Esophagus squamous epithelium (tissue), 5 donors: Measurements from ENCODE around the gene ARNT2. TPM values are rescaled to one million over a fixed set of nuclear protein-coding genes. Genes with fewer than 3 reads are reported as not detected.

ENCODE experiments used
- DNase-seq: peaks from one replicate; lab custom pipeline; 2025; lab: John Stamatoyannopoulos, UW
- H3K27ac ChIP-seq, 4 donors: fragments of 200-600 bp; sonication (generic); one replicate each; pipeline ENCODE4 v1.5.1; 2016 to 2019; ENCODE audit warnings: mild to moderate bottlenecking in 1 of 4
- H3K27me3 ChIP-seq, 4 donors: fragments of 200-600 bp; sonication (generic); 1 replicate in 3 of 4; 2 replicates in 1 of 4; pipeline versions ENCODE4 v1.5.1 to v1.6.0; 2017 to 2021; ENCODE audit warnings: antibody characterized with exemption in 1 of 4
- H3K36me3 ChIP-seq, 3 donors: fragments of 200-600 bp; sonication (generic); one replicate each; pipeline ENCODE4 v1.5.1; 2016 to 2019
- H3K4me1 ChIP-seq, 3 donors: fragments of 200-600 bp; sonication (generic); one replicate each; pipeline ENCODE4 v1.5.1; 2017 to 2019
- H3K4me3 ChIP-seq, 4 donors: fragments of 200-600 bp; sonication (generic); 1 replicate in 3 of 4; 2 replicates in 1 of 4; pipeline ENCODE4 v1.5.1; 2016 to 2019; ENCODE audit warnings: mild to moderate bottlenecking in 2 of 4, moderate library complexity in 1 of 4
- H3K9me3 ChIP-seq, 3 donors: fragments of 200-600 bp; sonication (generic); one replicate each; pipeline ENCODE4 v1.5.1; 2016 to 2019
- CTCF ChIP-seq, 6 experiments: fragments of 450-650 bp in 4 of 6; fragments of 200-600 bp in 2 of 6; sonication (generic) in 2 of 6; IDR thresholded peaks; one replicate each; pipeline ENCODE4 v1.5.1; 2016 to 2019; ENCODE audit warnings: antibody characterized with exemption in 6 of 6, mild to moderate bottlenecking in 4 of 6, moderate library complexity in 4 of 6
- POLR2A ChIP-seq, 4 donors: fragments of 450-650 bp; IDR thresholded peaks; one replicate each; pipeline ENCODE4 v1.6.1; 2017; ENCODE audit warnings: antibody characterized with exemption in 4 of 4, mild to moderate bottlenecking in 4 of 4, moderate library complexity in 3 of 4
- WGBS, 2 donors: methylation state at CpG; one replicate each; pipeline ENCODE4 v1.1.5; 2018; 5-methylcytosine and 5-hydroxymethylcytosine counted together
- intact Hi-C: fragments of 100-400 bp; cut with DNase I; formaldehyde crosslinking; loops from one replicate; pipeline ENCODE4 v1.15.0; 2022
- total RNA-seq, 4 donors: library from RNA; depleted of rRNA; stranded (reverse); fragments of >200 nt; gene quantifications; one replicate each; pipeline ENCODE4 v1.1.0, GENCODE V29; 2016
- donor health status: DM: yes; HTN: yes; CAD: no.

ARNT2 gene
- total RNA-seq, 4 donors from 2014 or later, result 0.15 to 5.7 (median 1.7) TPM

GRCh38 chr15:80570553-80570952, 166.4 kb downstream of the ARNT2 start:
- WGBS, 2 donors, result 50 to 52% methylated on average over 4 to 6 of the region's 6 CpGs
- Histone ChIP-seq H3K36me3 (no peaks in the 10 kb centered on the region), H3K27ac (no peak overlapping the region), H3K4me3 (no peak overlapping the region), H3K4me1 (peaks cover 0 to 11% (median 0%) of the 10 kb centered on the region in 3 donors), H3K27me3 (no peaks in the 10 kb centered on the region), H3K9me3 (no peaks in the 10 kb centered on the region)
- TF ChIP-seq CTCF (IDR thresholded peaks at IDR 0.05) (peak in 1 of 6 experiments; percentile 7), POLR2A (IDR thresholded peaks at IDR 0.05) (no peak)
- no peak for DNase-seq
- intact Hi-C loops, result no loop called here

GRCh38 chr15:80572337-80572736, 168.2 kb downstream of the ARNT2 start:
- intact Hi-C loops, result no loop called here
- no peak for TF ChIP-seq CTCF (IDR thresholded peaks at IDR 0.05)
- TF ChIP-seq POLR2A (IDR thresholded peaks at IDR 0.05), result no peak
- 72 to 78% methylated on average over 3 of the region's 3 CpGs for WGBS, 2 donors
- no peaks in the 10 kb centered on the region for H3K36me3 ChIP-seq
- H3K27me3 ChIP-seq, result peaks cover 0 to 9% (median 0%) of the 10 kb centered on the region in 4 donors
- peaks cover 0 to 11% (median 0%) of the 10 kb centered on the region in 3 donors for H3K4me1 ChIP-seq
- DNase-seq, result no peak
- H3K27ac ChIP-seq, result no peak overlapping the region
- no peaks in the 10 kb centered on the region for H3K9me3 ChIP-seq
- H3K4me3 ChIP-seq, result no peak overlapping the region

- 55 to 82% methylated on average over 4 of the region's 4 CpGs for WGBS, 2 donors
- TF ChIP-seq CTCF (IDR thresholded peaks at IDR 0.05) (no peak), POLR2A (IDR thresholded peaks at IDR 0.05) (no peak)
- no peak for DNase-seq
- H3K4me1 ChIP-seq, result no peaks in the 10 kb centered on the region
- no peaks in the 10 kb centered on the region for H3K9me3 ChIP-seq
- H3K36me3 ChIP-seq, result no peaks in the 10 kb centered on the region
- intact Hi-C loops, result no loop called here
- peaks cover 0 to 14% (median 0%) of the 10 kb centered on the region in 4 donors for H3K27me3 ChIP-seq
- no peak overlapping the region for H3K4me3 ChIP-seq
- no peak overlapping the region for H3K27ac ChIP-seq
These were observed 169.4 kb downstream of the ARNT2 start for GRCh38 chr15:80573606-80574005.

GRCh38 chr15:80574590-80574989, 170.4 kb downstream of the ARNT2 start:
- H3K4me3 ChIP-seq, result no peak overlapping the region
- intact Hi-C loops, result no loop called here
- peaks cover 0 to 14% (median 0%) of the 10 kb centered on the region in 4 donors for H3K27me3 ChIP-seq
- no peak for TF ChIP-seq CTCF (IDR thresholded peaks at IDR 0.05)
- TF ChIP-seq POLR2A (IDR thresholded peaks at IDR 0.05), result no peak
- WGBS, 2 donors, result 72 to 82% methylated on average over 6 of the region's 6 CpGs
- no peak for DNase-seq
- no peak overlapping the region for H3K27ac ChIP-seq
- H3K36me3 ChIP-seq, result no peaks in the 10 kb centered on the region
- H3K4me1 ChIP-seq, result peaks cover 0 to 8% (median 0%) of the 10 kb centered on the region in 3 donors
- no peaks in the 10 kb centered on the region for H3K9me3 ChIP-seq

- Histone ChIP-seq H3K4me3 (no peak overlapping the region), H3K36me3 (no peaks in the 10 kb centered on the region), H3K4me1 (peaks cover 11 to 28% (median 11%) of the 10 kb centered on the region in 3 donors), H3K9me3 (no peaks in the 10 kb centered on the region), H3K27me3 (peaks cover 0 to 14% (median 0%) of the 10 kb centered on the region in 4 donors), H3K27ac (no peak overlapping the region)
- intact Hi-C loops, result no loop called here
- TF ChIP-seq CTCF (IDR thresholded peaks at IDR 0.05) (no peak), POLR2A (IDR thresholded peaks at IDR 0.05) (no peak)
- WGBS, 2 donors, result 87 to 98% methylated on average over 10 of the region's 12 CpGs
- DNase-seq, result no peak
These were observed 172.4 kb downstream of the ARNT2 start for GRCh38 chr15:80576519-80577090.
